Ovary (tissue), 9 donors: ENCODE results near the gene TICAM1. TPM values are rescaled to one million over a fixed set of nuclear protein-coding genes. Genes with fewer than 3 reads are reported as not detected.

ENCODE experiments used
- DNase-seq, 5 donors: peaks; one replicate each; pipeline ENCODE4 v3.0.0-alpha.2; 2019 to 2020
- H3K27ac ChIP-seq, 2 donors: fragments of 200-600 bp; one replicate each; pipeline versions ENCODE4 v1.5.1 to v1.8.0; 2019 to 2022
- H3K27me3 ChIP-seq: fragments of 200-600 bp; one replicate; pipeline ENCODE4 v1.8.0; 2022
- H3K36me3 ChIP-seq: fragments of 200-600 bp; sonication (generic); one replicate; pipeline ENCODE4 v1.5.1; 2019
- H3K4me1 ChIP-seq: one replicate; pipeline ENCODE4 v1.8.1; 2013; ENCODE audit warnings: mild to moderate bottlenecking, moderate library complexity; ENCODE audit not compliant: insufficient read depth
- H3K4me3 ChIP-seq: fragments of 200-600 bp; sonication (generic); one replicate; pipeline ENCODE4 v1.5.1; 2017
- H3K9me3 ChIP-seq, 2 donors: fragments of 200-600 bp in 1 of 2; sonication (generic) in 1 of 2; one replicate each; pipeline versions ENCODE4 v1.5.1 to v1.8.1; 2013 to 2019; ENCODE audit warnings: mild to moderate bottlenecking in 1 of 2, moderate library complexity in 1 of 2
- EP300 ChIP-seq: sonication (generic); formaldehyde crosslinking; IDR thresholded peaks from one replicate; pipeline ENCODE4 v1.6.1; 2017; ENCODE audit warnings: antibody characterized with exemption
- POLR2A ChIP-seq: fragments of 450-650 bp; IDR thresholded peaks from one replicate; pipeline ENCODE4 v1.6.1; 2017; ENCODE audit warnings: antibody characterized with exemption, mild to moderate bottlenecking, moderate library complexity
- WGBS, 3 donors: extraction: QIAGEN DNeasy Blood & Tissue Kit in 1 of 3; methylation state at CpG; one replicate each; pipeline versions ENCODE4 v1.1.5 to v1.1.7; 2013 to 2017; 5-methylcytosine and 5-hydroxymethylcytosine counted together
- intact Hi-C, 4 donors: fragments of 100-400 bp; cut with DNase I; formaldehyde crosslinking; loops; one replicate each; pipeline versions ENCODE4 v1.11.0 to v1.15.1; 2022 to 2023
- polyA plus RNA-seq, 2 donors: library from polyadenylated mRNA; stranded (reverse); fragments of 200-250 nt in 1 of 2; fragments of 350-450 nt in 1 of 2; fragmentation: Illumina TruSeq in 1 of 2; extraction: RNeasy Lipid Tissue Mini Kit (QIAGEN cat#74804) in 1 of 2; gene quantifications; one replicate each; pipeline ENCODE4 v1.2.3, GENCODE V29; 2013 to 2014
- total RNA-seq, 7 donors: library from RNA; depleted of rRNA in 2 of 7; stranded (reverse); fragments of >200 nt in 2 of 7; fragmentation: NEBNext Ultra II Directional in 3 of 7; extraction: Animal tissue kit (Norgen Biotek cat#: 25700) in 3 of 7; gene quantifications; one replicate each; pipeline versions ENCODE4 v1.1.0 to v1.2.4, GENCODE V29; 2016 to 2023
- TF ChIP-seq, protein P1 (sequence below), 3 donors: fragments of 450-650 bp in 2 of 3; fragments of 200-600 bp in 1 of 3; IDR thresholded peaks; one replicate each; pipeline versions ENCODE4 v1.5.1 to v1.8.0; 2016 to 2022; ENCODE audit warnings: antibody characterized with exemption in 3 of 3, mild to moderate bottlenecking in 1 of 3
- donor health status: DM: no; HTN: no; CAD: no; lungs with moderate emphysema.
- donor health status: DM: no; HTN: no; CAD: no.
- donor health status: Bipolar disorder and iron deficiency.
- donor health status: DM: yes; HTN: yes; CAD: no.
- donor health status: DM: no; HTN: no; CAD: no.
- donor health status: DM: yes; HTN: yes; CAD: no.

The TICAM1 gene
- total and polyA plus RNA-seq, 9 donors: 2.5 to 13.3 (median 8.8) TPM

DNA sequence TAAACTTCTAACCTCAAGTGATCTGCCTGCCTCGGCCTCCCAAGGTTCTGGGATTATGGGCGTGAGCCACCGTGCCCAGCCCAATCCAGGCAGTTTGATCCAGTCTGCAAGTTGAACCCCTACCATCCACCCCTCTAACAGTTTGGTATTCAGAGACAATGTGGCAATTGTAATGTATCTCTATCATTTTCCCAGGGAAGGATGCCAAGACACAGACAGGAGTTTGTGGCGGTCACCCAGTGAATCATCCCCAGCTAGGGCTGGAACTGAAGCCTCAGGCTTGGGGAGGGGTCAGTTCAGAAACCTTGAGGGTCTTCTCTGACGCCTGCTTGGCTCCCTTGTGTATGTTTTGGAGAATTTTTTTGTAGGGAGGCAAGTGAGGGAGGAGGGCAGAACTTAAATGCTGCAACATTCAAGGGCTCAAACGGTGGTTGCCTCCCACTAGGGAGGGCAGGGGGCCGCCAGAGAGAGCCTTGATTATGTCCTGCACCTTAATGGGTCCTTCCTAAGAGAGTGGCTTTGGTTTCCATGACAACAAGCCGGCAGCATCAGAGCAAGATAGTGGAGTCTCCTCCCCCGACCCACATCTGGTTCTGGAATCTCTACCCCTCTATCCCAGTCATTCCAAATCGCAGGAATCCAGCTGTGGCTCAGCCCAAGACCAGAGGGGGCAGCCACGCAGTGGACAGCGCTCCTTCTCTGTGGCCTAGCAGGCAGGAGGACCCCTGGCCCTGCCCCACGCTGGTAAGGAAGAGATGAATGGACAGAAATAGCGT lies 54.9 kb downstream of the TICAM1 start:
- H3K27ac ChIP-seq: no peak overlapping the region
- H3K27me3 ChIP-seq: no peaks in the 10 kb centered on the region
- 26 to 33% (median 30%) methylated on average over 14 of the region's 14 CpGs for WGBS, 3 donors
- TF ChIP-seq, protein P1, sequence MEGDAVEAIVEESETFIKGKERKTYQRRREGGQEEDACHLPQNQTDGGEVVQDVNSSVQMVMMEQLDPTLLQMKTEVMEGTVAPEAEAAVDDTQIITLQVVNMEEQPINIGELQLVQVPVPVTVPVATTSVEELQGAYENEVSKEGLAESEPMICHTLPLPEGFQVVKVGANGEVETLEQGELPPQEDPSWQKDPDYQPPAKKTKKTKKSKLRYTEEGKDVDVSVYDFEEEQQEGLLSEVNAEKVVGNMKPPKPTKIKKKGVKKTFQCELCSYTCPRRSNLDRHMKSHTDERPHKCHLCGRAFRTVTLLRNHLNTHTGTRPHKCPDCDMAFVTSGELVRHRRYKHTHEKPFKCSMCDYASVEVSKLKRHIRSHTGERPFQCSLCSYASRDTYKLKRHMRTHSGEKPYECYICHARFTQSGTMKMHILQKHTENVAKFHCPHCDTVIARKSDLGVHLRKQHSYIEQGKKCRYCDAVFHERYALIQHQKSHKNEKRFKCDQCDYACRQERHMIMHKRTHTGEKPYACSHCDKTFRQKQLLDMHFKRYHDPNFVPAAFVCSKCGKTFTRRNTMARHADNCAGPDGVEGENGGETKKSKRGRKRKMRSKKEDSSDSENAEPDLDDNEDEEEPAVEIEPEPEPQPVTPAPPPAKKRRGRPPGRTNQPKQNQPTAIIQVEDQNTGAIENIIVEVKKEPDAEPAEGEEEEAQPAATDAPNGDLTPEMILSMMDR (IDR thresholded peaks at IDR 0.05): no peak
- TF ChIP-seq EP300: no peak
- TF ChIP-seq POLR2A: no peak
- H3K4me1 ChIP-seq: no peaks in the 10 kb centered on the region
- no peaks in the 10 kb centered on the region for H3K9me3 ChIP-seq
- intact Hi-C loops: no loop called here
- no peak for DNase-seq
- no peak overlapping the region for H3K4me3 ChIP-seq
- H3K36me3 ChIP-seq: no peaks in the 10 kb centered on the region

DNA sequence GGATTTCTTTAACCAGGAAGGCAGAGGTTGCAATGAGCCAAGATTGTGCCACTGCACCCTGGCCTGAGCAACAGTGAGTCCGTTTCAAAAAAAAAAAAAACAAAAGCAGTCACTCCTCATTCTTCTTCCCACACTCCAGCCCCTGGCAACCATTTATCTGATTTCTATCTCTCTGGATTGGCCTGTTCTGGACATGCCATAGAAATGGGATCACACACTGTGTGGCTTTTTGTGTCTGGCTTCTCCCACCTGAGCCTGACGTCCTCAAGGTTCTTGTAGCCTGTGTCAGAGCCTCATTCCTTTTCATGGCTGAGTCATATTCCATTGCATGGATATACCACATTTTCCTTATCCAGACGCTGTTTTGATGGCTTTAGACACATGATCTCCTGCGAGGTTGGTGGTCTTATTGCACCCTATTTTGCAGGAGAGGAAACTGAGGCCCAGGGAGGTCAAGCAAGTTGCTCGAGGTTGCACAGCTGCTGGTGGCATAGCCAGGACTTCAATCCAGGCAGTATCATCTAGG lies 55.8 kb downstream of the TICAM1 start:
- intact Hi-C loops: no loop called here
- 56 to 65% (median 59%) methylated on average over 5 of the region's 5 CpGs for WGBS, 3 donors

DNA sequence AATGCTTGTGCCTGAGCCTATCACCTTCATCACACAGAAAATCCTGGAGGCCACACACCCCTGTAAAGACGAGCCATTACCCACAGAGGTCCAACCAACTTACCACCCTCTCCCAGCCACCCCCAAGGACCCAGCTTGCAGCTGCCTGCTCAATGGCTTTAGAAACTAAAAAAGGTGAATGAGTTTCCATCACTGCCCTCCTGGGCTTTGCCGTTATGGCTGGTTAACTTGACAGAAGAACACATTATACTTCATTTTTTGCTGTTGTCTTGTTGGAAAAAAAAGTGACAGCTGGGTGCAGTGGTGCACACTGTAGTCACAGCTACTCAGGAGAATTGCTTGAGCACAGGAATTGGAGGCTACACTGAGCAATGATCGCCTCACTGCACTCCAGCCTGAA lies 57.4 kb downstream of the TICAM1 start:
- no peaks in the 10 kb centered on the region for H3K36me3 ChIP-seq
- DNase-seq: no peak
- H3K27ac ChIP-seq: no peak overlapping the region
- WGBS, 3 donors: 57 to 66% (median 60%) methylated on average over 3 of the region's 3 CpGs
- no peaks in the 10 kb centered on the region for H3K27me3 ChIP-seq
- H3K4me3 ChIP-seq: no peak overlapping the region
- no peaks in the 10 kb centered on the region for H3K9me3 ChIP-seq
- intact Hi-C loops: no loop called here
- H3K4me1 ChIP-seq: no peaks in the 10 kb centered on the region
- TF ChIP-seq EP300: no peak
- no peak for TF ChIP-seq POLR2A
- TF ChIP-seq, protein P1 (IDR thresholded peaks at IDR 0.05): no peak

More for the DNA sequence above, 55.8 kb downstream of the TICAM1 start:
- H3K4me1 ChIP-seq: no peaks in the 10 kb centered on the region
- H3K27ac ChIP-seq: no peak overlapping the region
- no peaks in the 10 kb centered on the region for H3K36me3 ChIP-seq
- TF ChIP-seq, protein P1 (IDR thresholded peaks at IDR 0.05): no peak
- TF ChIP-seq POLR2A: no peak
- TF ChIP-seq EP300: no peak
- no peak overlapping the region for H3K4me3 ChIP-seq
- DNase-seq: no peak
- no peaks in the 10 kb centered on the region for H3K27me3 ChIP-seq
- H3K9me3 ChIP-seq: no peaks in the 10 kb centered on the region

DNA sequence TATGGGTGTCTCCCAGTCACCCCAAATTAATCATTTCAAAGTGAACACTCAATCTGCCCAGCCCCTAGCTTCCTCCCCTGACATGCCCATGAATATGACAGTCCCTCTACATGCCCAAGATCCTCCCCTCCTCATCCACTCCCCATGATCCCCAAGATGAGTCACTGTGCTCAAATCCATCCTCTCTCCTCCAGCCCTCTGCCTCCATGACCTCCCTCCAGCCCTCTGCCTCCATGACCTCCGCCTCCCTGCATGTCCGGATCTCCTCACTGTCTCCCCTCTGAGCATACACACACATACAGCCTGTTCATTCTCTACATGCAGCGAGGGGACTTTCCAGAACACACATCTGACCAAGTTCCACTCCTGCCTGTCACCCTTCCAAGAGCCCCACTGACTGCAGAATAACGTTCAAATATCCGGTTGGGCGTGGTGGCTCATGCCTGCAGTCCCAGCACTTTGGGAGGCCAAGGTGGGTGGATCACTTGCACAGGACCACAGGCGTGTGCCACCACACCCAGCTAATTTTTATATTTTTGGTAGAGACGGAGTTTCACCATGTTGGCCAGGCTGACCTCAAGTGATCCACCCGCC lies 58.4 kb downstream of the TICAM1 start:
- TF ChIP-seq EP300: no peak
- TF ChIP-seq, protein P1 (IDR thresholded peaks at IDR 0.05): no peak
- no peak for TF ChIP-seq POLR2A
- Histone ChIP-seq H3K4me3 (no peak overlapping the region), H3K36me3 (no peaks in the 10 kb centered on the region), H3K27ac (no peak overlapping the region), H3K27me3 (no peaks in the 10 kb centered on the region), H3K4me1 (no peaks in the 10 kb centered on the region), H3K9me3 (no peaks in the 10 kb centered on the region)
- WGBS, 3 donors: 58 to 64% (median 63%) methylated on average over 9 of the region's 9 CpGs
- intact Hi-C loops: no loop called here
- no peak for DNase-seq
